ENCODE measurements around the gene SBF2.

Gene SBF2

DNA sequence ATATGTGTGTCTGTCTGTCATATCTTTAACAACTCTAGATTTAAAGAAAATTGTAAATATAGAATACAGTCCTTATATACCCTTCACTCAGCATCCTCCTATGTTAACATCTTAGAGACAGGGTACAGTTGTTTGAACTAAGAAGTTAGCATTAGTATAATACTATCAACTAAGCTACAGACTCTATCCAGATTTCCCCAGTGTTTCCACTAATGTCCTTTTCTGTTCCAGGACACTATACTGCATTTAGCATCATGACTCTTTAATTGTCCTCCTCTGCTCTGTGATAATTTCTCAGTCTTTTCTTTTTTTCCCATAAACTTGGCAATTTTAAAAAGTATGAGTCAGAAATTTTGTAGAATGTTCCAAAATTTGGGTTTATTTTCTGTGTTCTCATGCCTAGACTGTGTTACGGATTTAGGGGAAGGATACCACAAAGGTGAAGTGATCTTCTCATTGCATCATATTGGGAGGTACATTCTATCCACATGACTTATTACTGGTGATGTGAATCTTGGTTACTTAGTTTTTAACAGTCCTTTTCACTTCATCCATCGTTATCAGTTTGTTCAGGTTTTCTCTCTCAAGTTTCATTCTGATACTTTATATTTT is 168.4 kb downstream of the SBF2 start:
- Histone ChIP-seq H3K4me1 (ENCODE audit: low read length) (0 out of 2 replicates have a peak, but pooled peaks cover 3% of the 10 kb centered on the region), H3K9me3 (ENCODE audit: insufficient read depth, low read length) (no peaks in the 10 kb centered on the region), H3K36me3 (replicated peaks; ENCODE audit: low read depth, low read length) (no peaks in the 10 kb centered on the region), H3K79me2 (ENCODE audit: low read length) (no peaks in the 10 kb centered on the region), H3K4me2 (ENCODE audit: low read length) (no peak overlapping the region), H3K4me3 (ENCODE audit: low read length) (no peak overlapping the region), H4K20me1 (ENCODE audit: insufficient read depth, low read length) (no peaks in the 10 kb centered on the region), H3K27me3 (ENCODE audit: low read depth, low read length) (no peaks in the 10 kb centered on the region), H3K9ac (ENCODE audit: low read length) (no peak overlapping the region), H3K27ac (ENCODE audit: low read length) (no peak overlapping the region), H2AFZ (ENCODE audit: low read depth, low read length) (no peak overlapping the region)
- TF ChIP-seq EZH2phosphoT487 (IDR thresholded peaks at IDR 0.05; ENCODE audit: low read depth): no peak
- TF ChIP-seq, protein P1, sequence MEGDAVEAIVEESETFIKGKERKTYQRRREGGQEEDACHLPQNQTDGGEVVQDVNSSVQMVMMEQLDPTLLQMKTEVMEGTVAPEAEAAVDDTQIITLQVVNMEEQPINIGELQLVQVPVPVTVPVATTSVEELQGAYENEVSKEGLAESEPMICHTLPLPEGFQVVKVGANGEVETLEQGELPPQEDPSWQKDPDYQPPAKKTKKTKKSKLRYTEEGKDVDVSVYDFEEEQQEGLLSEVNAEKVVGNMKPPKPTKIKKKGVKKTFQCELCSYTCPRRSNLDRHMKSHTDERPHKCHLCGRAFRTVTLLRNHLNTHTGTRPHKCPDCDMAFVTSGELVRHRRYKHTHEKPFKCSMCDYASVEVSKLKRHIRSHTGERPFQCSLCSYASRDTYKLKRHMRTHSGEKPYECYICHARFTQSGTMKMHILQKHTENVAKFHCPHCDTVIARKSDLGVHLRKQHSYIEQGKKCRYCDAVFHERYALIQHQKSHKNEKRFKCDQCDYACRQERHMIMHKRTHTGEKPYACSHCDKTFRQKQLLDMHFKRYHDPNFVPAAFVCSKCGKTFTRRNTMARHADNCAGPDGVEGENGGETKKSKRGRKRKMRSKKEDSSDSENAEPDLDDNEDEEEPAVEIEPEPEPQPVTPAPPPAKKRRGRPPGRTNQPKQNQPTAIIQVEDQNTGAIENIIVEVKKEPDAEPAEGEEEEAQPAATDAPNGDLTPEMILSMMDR (IDR thresholded peaks at IDR 0.05; ENCODE audit: low read depth, low read length): no peak

- TF ChIP-seq, protein P1 (IDR thresholded peaks at IDR 0.05; ENCODE audit: low read depth, low read length): no peak
- TF ChIP-seq EZH2phosphoT487 (IDR thresholded peaks at IDR 0.05; ENCODE audit: low read depth): no peak
- no peaks in the 10 kb centered on the region for H3K79me2 ChIP-seq (ENCODE audit: low read length)
- no peaks in the 10 kb centered on the region for H3K9me3 ChIP-seq (ENCODE audit: insufficient read depth, low read length)
- H3K27ac ChIP-seq (ENCODE audit: low read length): no peak overlapping the region
- no peak overlapping the region for H2AFZ ChIP-seq (ENCODE audit: low read depth, low read length)
- H3K4me2 ChIP-seq (ENCODE audit: low read length): peak overlapping the region; percentile 32; the same call in 1 of the 2 replicates
- no peaks in the 10 kb centered on the region for H3K36me3 ChIP-seq (replicated peaks; ENCODE audit: low read depth, low read length)
- H3K27me3 ChIP-seq (ENCODE audit: low read depth, low read length): no peaks in the 10 kb centered on the region
- H3K4me3 ChIP-seq (ENCODE audit: low read length): no peak overlapping the region
- no peak overlapping the region for H3K9ac ChIP-seq (ENCODE audit: low read length)
- 0 out of 2 replicates have a peak, but pooled peaks cover 3% of the 10 kb centered on the region for H3K4me1 ChIP-seq (ENCODE audit: low read length)
- H4K20me1 ChIP-seq (ENCODE audit: insufficient read depth, low read length): no peaks in the 10 kb centered on the region
Observed at GRCh38 chr11:10122326-10123197, 171.5 kb downstream of the SBF2 start.

DNA sequence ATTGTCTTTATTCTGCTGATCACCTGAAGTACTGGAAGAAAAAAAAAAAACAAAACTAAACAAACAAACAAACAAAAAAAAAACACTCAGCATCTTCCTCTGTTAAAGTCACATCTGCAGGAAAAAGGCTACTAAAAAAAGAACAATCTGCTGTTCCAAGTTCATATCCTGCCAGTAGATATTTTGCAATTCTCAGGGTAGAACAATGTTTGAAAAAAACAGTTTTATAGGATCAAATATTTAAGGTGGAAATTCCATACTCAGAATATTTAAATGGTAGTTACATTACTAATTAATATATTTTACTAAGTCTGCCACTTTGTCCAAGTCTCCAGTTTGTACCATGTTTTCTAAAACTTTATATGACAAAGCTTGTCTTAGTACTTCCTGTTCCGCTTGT is 175.2 kb downstream of the SBF2 start:
- TF ChIP-seq, protein P1 (IDR thresholded peaks at IDR 0.05; ENCODE audit: low read depth, low read length): no peak
- TF ChIP-seq EZH2phosphoT487 (IDR thresholded peaks at IDR 0.05; ENCODE audit: low read depth): no peak
- Histone ChIP-seq H3K4me2 (ENCODE audit: low read length) (no peak overlapping the region), H2AFZ (ENCODE audit: low read depth, low read length) (no peak overlapping the region), H3K9ac (ENCODE audit: low read length) (no peak overlapping the region), H3K36me3 (replicated peaks; ENCODE audit: low read depth, low read length) (no peaks in the 10 kb centered on the region), H4K20me1 (ENCODE audit: insufficient read depth, low read length) (no peaks in the 10 kb centered on the region), H3K79me2 (ENCODE audit: low read length) (no peaks in the 10 kb centered on the region), H3K27ac (ENCODE audit: low read length) (no peak overlapping the region), H3K9me3 (ENCODE audit: insufficient read depth, low read length) (no peaks in the 10 kb centered on the region), H3K4me3 (ENCODE audit: low read length) (no peak overlapping the region), H3K4me1 (ENCODE audit: low read length) (0 out of 2 replicates have a peak, but pooled peaks cover 3% of the 10 kb centered on the region), H3K27me3 (ENCODE audit: low read depth, low read length) (no peaks in the 10 kb centered on the region)

GRCh38 chr11:10117709-10118351 is 176.2 kb downstream of the SBF2 start:
- Histone ChIP-seq H3K9ac (ENCODE audit: low read length) (no peak overlapping the region), H4K20me1 (ENCODE audit: insufficient read depth, low read length) (no peaks in the 10 kb centered on the region), H3K27me3 (ENCODE audit: low read depth, low read length) (no peaks in the 10 kb centered on the region), H3K4me3 (ENCODE audit: low read length) (no peak overlapping the region), H3K36me3 (replicated peaks; ENCODE audit: low read depth, low read length) (no peaks in the 10 kb centered on the region), H2AFZ (ENCODE audit: low read depth, low read length) (no peak overlapping the region), H3K4me1 (ENCODE audit: low read length) (no peaks in the 10 kb centered on the region), H3K9me3 (ENCODE audit: insufficient read depth, low read length) (no peaks in the 10 kb centered on the region), H3K79me2 (ENCODE audit: low read length) (no peaks in the 10 kb centered on the region), H3K27ac (ENCODE audit: low read length) (no peak overlapping the region), H3K4me2 (ENCODE audit: low read length) (no peak overlapping the region)
- no peak for TF ChIP-seq EZH2phosphoT487 (IDR thresholded peaks at IDR 0.05; ENCODE audit: low read depth)
- TF ChIP-seq, protein P1 (IDR thresholded peaks at IDR 0.05; ENCODE audit: low read depth, low read length): no peak
